Kidney (tissue), 14 donors: Measurements from ENCODE around the gene SLC16A1. TPM values are rescaled to one million over a fixed set of nuclear protein-coding genes. Genes with fewer than 3 reads are reported as not detected.

ENCODE experiments used
- DNase-seq, 5 donors: peaks; one replicate each; pipeline ENCODE4 v3.0.0-alpha.2; 2013 to 2020
- FAIRE-seq: peaks from 2 replicates; lab custom pipeline; 2012; peaks lifted over from hg19 to GRCh38; lab: Jason Lieb, UNC
- H3K27ac ChIP-seq, 2 donors: one replicate each; pipeline ENCODE4 v1.7.0; 2013; ENCODE audit warnings: low read depth in 2 of 2, low read length in 2 of 2, inconsistent platforms in 1 of 2
- H3K27me3 ChIP-seq: one replicate; pipeline ENCODE4 v1.7.1; 2013; ENCODE audit warnings: low read length, inconsistent platforms; ENCODE audit not compliant: control insufficient read depth, insufficient read depth
- H3K36me3 ChIP-seq, 3 donors: one replicate each; pipeline versions ENCODE4 v1.7.0 to v1.7.1; 2013; ENCODE audit warnings: low read length in 3 of 3, control low read depth in 1 of 3, inconsistent platforms in 1 of 3; ENCODE audit not compliant: insufficient read depth in 3 of 3, control insufficient read depth in 2 of 3
- H3K4me1 ChIP-seq, 3 donors: one replicate each; pipeline versions ENCODE4 v1.7.0 to v1.7.1; 2013; ENCODE audit warnings: low read length in 3 of 3, inconsistent platforms in 1 of 3, low read depth in 1 of 3; ENCODE audit not compliant: control insufficient read depth in 2 of 3, insufficient read depth in 2 of 3
- H3K4me3 ChIP-seq, 3 donors: one replicate each; pipeline versions ENCODE4 v1.7.0 to v1.8.1; 2013; ENCODE audit warnings: low read length in 3 of 3, control low read depth in 1 of 3, inconsistent platforms in 1 of 3
- H3K9ac ChIP-seq, 3 donors: one replicate each; pipeline versions ENCODE4 v1.7.0 to v1.7.1; 2013; ENCODE audit warnings: low read length in 3 of 3, control low read depth in 1 of 3, inconsistent platforms in 1 of 3
- H3K9me3 ChIP-seq, 3 donors: one replicate each; pipeline versions ENCODE4 v1.7.0 to v1.7.1; 2013; ENCODE audit warnings: low read length in 3 of 3, control low read depth in 1 of 3, inconsistent platforms in 1 of 3; ENCODE audit not compliant: control insufficient read depth in 2 of 3, insufficient read depth in 1 of 3
- intact Hi-C: fragments of 100-400 bp; cut with DNase I; formaldehyde crosslinking; loops from one replicate; pipeline ENCODE4 v1.11.1; 2022
- polyA plus RNA-seq: library from polyadenylated mRNA; stranded (reverse); fragments of 350-450 nt; fragmentation: Illumina TruSeq; extraction: RNeasy Lipid Tissue Mini Kit (QIAGEN cat#74804); gene quantifications from one replicate; pipeline ENCODE4 v1.2.3, GENCODE V29; 2014; ENCODE audit warnings: low read depth, low replicate concordance; ENCODE audit not compliant: insufficient read depth
- total RNA-seq: library from RNA; stranded (reverse); fragmentation: NEBNext Ultra II Directional; extraction: Animal tissue kit (Norgen Biotek cat#: 25700); gene quantifications from one replicate; pipeline ENCODE4 v1.2.1, GENCODE V29; 2021
- TF ChIP-seq, protein P1 (sequence below): IDR thresholded peaks from 3 replicates; pipeline ENCODE4 v1.5.1; 2012; ENCODE audit warnings: mild to moderate bottlenecking, moderate library complexity, borderline replicate concordance; ENCODE audit not compliant: insufficient read depth; ENCODE audit errors: extremely low read depth
- donor health status: control.
- donor health status: control.
- donor health status: control.
- donor health status: control.
- donor health status: control.
- donor health status: DM: yes; HTN: yes; CAD: no.
- donor health status: Normal renal cell carcinoma (clear cell type).

SLC16A1 gene
- total and polyA plus RNA-seq, 2 donors from 2014 or later, result 8.7 to 9.7 TPM

DNA sequence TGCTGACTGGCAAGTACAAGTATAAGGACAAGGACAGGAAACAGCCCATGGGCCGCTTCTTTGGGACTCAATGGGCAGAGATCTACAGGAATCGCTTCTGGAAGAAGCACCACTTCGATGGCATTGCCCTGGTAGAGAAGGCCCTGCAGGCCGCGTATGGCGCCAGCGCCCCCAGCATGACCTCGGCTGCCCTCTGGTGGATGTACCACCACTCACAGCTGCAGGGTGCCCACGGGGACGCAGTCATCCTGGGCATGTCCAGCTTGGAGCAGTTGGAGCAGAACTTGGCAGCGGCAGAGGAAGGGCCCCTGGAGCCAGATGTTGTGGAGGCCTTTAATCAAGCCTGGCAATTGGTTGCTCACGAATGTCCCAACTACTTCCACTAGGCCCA is 32.0 kb downstream of the SLC16A1 start:
- no peaks in the 10 kb centered on the region for H3K27me3 ChIP-seq
- intact Hi-C loops, result no loop called here
- TF ChIP-seq, protein P1, sequence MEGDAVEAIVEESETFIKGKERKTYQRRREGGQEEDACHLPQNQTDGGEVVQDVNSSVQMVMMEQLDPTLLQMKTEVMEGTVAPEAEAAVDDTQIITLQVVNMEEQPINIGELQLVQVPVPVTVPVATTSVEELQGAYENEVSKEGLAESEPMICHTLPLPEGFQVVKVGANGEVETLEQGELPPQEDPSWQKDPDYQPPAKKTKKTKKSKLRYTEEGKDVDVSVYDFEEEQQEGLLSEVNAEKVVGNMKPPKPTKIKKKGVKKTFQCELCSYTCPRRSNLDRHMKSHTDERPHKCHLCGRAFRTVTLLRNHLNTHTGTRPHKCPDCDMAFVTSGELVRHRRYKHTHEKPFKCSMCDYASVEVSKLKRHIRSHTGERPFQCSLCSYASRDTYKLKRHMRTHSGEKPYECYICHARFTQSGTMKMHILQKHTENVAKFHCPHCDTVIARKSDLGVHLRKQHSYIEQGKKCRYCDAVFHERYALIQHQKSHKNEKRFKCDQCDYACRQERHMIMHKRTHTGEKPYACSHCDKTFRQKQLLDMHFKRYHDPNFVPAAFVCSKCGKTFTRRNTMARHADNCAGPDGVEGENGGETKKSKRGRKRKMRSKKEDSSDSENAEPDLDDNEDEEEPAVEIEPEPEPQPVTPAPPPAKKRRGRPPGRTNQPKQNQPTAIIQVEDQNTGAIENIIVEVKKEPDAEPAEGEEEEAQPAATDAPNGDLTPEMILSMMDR, result no peak
- DNase-seq (no peak), FAIRE-seq (no peak)
- no peaks in the 10 kb centered on the region for H3K4me1 ChIP-seq
- no peak overlapping the region for H3K9ac ChIP-seq
- H3K36me3 ChIP-seq, result no peaks in the 10 kb centered on the region
- no peak overlapping the region for H3K4me3 ChIP-seq
- H3K9me3 ChIP-seq, result no peaks in the 10 kb centered on the region
- H3K27ac ChIP-seq, result no peak overlapping the region

DNA sequence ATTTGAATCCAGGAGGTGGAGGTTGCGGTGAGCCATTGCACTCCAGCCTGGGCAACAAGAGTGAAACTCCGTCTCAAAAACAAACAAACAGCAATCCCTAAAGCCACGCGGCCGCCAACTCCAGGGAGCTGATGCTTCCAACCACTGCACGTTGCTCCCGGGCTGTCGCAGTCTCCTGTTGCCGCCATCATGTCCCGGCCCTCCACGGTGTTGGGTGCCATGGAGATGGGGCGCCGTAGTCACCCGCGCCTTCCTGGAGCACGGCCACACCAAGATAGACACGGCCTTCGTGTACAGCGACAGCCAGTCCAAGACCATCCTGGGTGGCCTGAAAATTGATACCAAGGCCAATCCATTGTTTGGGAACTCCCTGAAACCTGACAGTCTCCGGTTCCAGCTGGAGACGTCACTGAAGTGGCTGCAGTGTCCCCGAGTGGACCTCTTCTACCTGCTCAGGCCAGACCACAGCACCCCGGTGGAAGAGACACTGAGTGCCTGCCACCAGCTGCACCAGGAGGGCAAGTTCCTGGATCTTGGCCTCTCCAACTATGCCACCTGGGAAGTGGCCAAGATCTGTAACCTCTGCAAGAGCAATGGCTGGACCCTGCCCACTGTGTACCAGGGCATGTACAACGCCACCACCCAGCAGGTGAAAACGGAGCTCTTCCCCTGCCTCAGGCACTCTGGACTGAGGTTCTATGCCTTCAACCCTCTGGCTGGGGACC is 32.6 kb downstream of the SLC16A1 start:
- FAIRE-seq (no peak), DNase-seq (no peak)
- Histone ChIP-seq H3K9me3 (no peaks in the 10 kb centered on the region), H3K4me3 (no peak overlapping the region), H3K9ac (no peak overlapping the region), H3K4me1 (no peaks in the 10 kb centered on the region), H3K27me3 (no peaks in the 10 kb centered on the region), H3K27ac (no peak overlapping the region), H3K36me3 (no peaks in the 10 kb centered on the region)
- TF ChIP-seq, protein P1, result no peak
- intact Hi-C loops, result no loop called here

GRCh38 chr1:112911506-112912220 is 44.3 kb downstream of the SLC16A1 start:
- Histone ChIP-seq H3K9me3 (no peaks in the 10 kb centered on the region), H3K27me3 (no peaks in the 10 kb centered on the region), H3K27ac (no peak overlapping the region), H3K4me3 (no peak overlapping the region), H3K36me3 (no peaks in the 10 kb centered on the region), H3K9ac (no peak overlapping the region), H3K4me1 (no peaks in the 10 kb centered on the region)
- TF ChIP-seq, protein P1, result no peak
- DNase-seq (no peak), FAIRE-seq (no peak)
- intact Hi-C loops, result no loop called here
